NB4 (cell line): Measurements from ENCODE around the gene CHMP1A.

Experiments used
- CTCF ChIP-seq: IDR thresholded peaks from one replicate; pipeline ENCODE4 v1.5.1; 2012; ENCODE audit warnings: low read depth, low read length
- MAX ChIP-seq: IDR thresholded peaks from 2 replicates; pipeline ENCODE4 v1.6.1; 2011; ENCODE audit warnings: low read depth, low read length
- POLR2A ChIP-seq: IDR thresholded peaks from 2 replicates; pipeline ENCODE4 v1.6.1; 2011; ENCODE audit warnings: mild to moderate bottlenecking; ENCODE audit not compliant: insufficient read length; ENCODE audit errors: extremely low read depth

GRCh38 chr16:89615176-89615575 lies 42.3 kb downstream of the CHMP1A start:
- TF ChIP-seq CTCF, result no peak
- TF ChIP-seq MAX, result no peak
- no peak for TF ChIP-seq POLR2A
